Mucosa of rectum (tissue), 2 donors: ENCODE measurements around the gene LAMTOR1.
A peak's percentile ranks its signal among the peaks of the same experiment; 100 is the strongest.

Source experiments
- H3K27ac ChIP-seq, 2 donors: one replicate each; pipeline ENCODE4 v1.7.0; 2013; ENCODE audit warnings: inconsistent platforms in 2 of 2, low read depth in 2 of 2, low read length in 2 of 2
- H3K27me3 ChIP-seq, 2 donors: one replicate each; pipeline ENCODE4 v1.7.0; 2013; ENCODE audit warnings: low read length in 2 of 2; ENCODE audit not compliant: control insufficient read depth in 2 of 2, insufficient read depth in 2 of 2
- H3K36me3 ChIP-seq, 2 donors: one replicate each; pipeline ENCODE4 v1.7.0; 2013; ENCODE audit warnings: low read length in 2 of 2; ENCODE audit not compliant: control insufficient read depth in 2 of 2, insufficient read depth in 2 of 2
- H3K4me1 ChIP-seq, 2 donors: one replicate each; pipeline ENCODE4 v1.7.0; 2013; ENCODE audit warnings: low read length in 2 of 2, mild to moderate bottlenecking in 1 of 2; ENCODE audit not compliant: control insufficient read depth in 2 of 2, insufficient read depth in 2 of 2
- H3K4me3 ChIP-seq, 2 donors: one replicate each; pipeline ENCODE4 v1.7.0; 2013; ENCODE audit warnings: low read length in 2 of 2
- H3K9ac ChIP-seq, 2 donors: one replicate each; pipeline ENCODE4 v1.7.0; 2013; ENCODE audit warnings: low read length in 2 of 2, low read depth in 1 of 2, mild to moderate bottlenecking in 1 of 2
- H3K9me3 ChIP-seq, 2 donors: one replicate each; pipeline ENCODE4 v1.7.0; 2013; ENCODE audit warnings: low read length in 2 of 2; ENCODE audit not compliant: control insufficient read depth in 2 of 2
- donor health status: healthy.
- donor health status: Normal muscosa, but diverticular disease.

Gene LAMTOR1

GRCh38 chr11:72083414-72083813 is 19.7 kb downstream of the LAMTOR1 start:
- Histone ChIP-seq H3K9ac (no peak overlapping the region), H3K27ac (no peak overlapping the region), H3K9me3 (no peaks in the 10 kb centered on the region), H3K4me3 (no peak overlapping the region), H3K27me3 (no peaks in the 10 kb centered on the region), H3K36me3 (peaks cover 4 to 7% of the 10 kb centered on the region in 2 donors), H3K4me1 (peaks cover 12 to 18% of the 10 kb centered on the region in 2 donors)

GRCh38 chr11:72081821-72082453 is 21.2 kb downstream of the LAMTOR1 start:
- H3K9me3 ChIP-seq = no peaks in the 10 kb centered on the region
- H3K36me3 ChIP-seq = no peaks in the 10 kb centered on the region
- no peak overlapping the region for H3K4me3 ChIP-seq
- no peaks in the 10 kb centered on the region for H3K27me3 ChIP-seq
- H3K4me1 ChIP-seq = peaks cover 12 to 18% of the 10 kb centered on the region in 2 donors
- peak overlapping the region in 1 of 2 donors; percentile 6 for H3K9ac ChIP-seq
- peak overlapping the region; percentile 94 to 95 for H3K27ac ChIP-seq

GRCh38 chr11:72081184-72081644 is 21.9 kb downstream of the LAMTOR1 start:
- peak overlapping the region; percentile 84 to 91 for H3K4me3 ChIP-seq
- peak overlapping the region; percentile 81 to 85 for H3K9ac ChIP-seq
- H3K9me3 ChIP-seq = no peaks in the 10 kb centered on the region
- peaks cover 12 to 18% of the 10 kb centered on the region in 2 donors for H3K4me1 ChIP-seq
- peak overlapping the region; percentile 94 to 95 for H3K27ac ChIP-seq
- no peaks in the 10 kb centered on the region for H3K27me3 ChIP-seq
- H3K36me3 ChIP-seq = no peaks in the 10 kb centered on the region

- H3K36me3 ChIP-seq = no peaks in the 10 kb centered on the region
- peaks cover 12 to 16% of the 10 kb centered on the region in 2 donors for H3K4me1 ChIP-seq
- H3K9me3 ChIP-seq = no peaks in the 10 kb centered on the region
- peak within 1 kb of the TSS; percentile 84 to 91 for H3K4me3 ChIP-seq
- peak within 1 kb of the TSS; percentile 81 to 85 for H3K9ac ChIP-seq
- H3K27ac ChIP-seq = peak within 1 kb of the TSS; percentile 94 to 95
- H3K27me3 ChIP-seq = no peaks in the 10 kb centered on the region
Observed at GRCh38 chr11:72080326-72081183, 22.5 kb downstream of the LAMTOR1 start, which contains the start of the genes LRRC51 and NUMA1. TSS of gene LRRC51 (plus strand) at chr11:72080850. CDS start at chr11:72089084, 8,234 bp downstream. TSS of gene NUMA1 (minus strand) at chr11:72080542. CDS start at chr11:72035943, 44,599 bp downstream.

- H3K9ac ChIP-seq = peak overlapping the region; percentile 68 to 85
- peak overlapping the region; percentile 84 to 91 for H3K4me3 ChIP-seq
- H3K36me3 ChIP-seq = no peaks in the 10 kb centered on the region
- peaks cover 12% of the 10 kb centered on the region in 2 donors for H3K4me1 ChIP-seq
- H3K9me3 ChIP-seq = no peaks in the 10 kb centered on the region
- no peaks in the 10 kb centered on the region for H3K27me3 ChIP-seq
- H3K27ac ChIP-seq = peak overlapping the region; percentile 94 to 95
Observed at GRCh38 chr11:72079819-72080325, 23.2 kb downstream of the LAMTOR1 start.

- H3K4me3 ChIP-seq = peak overlapping the region in 1 of 2 donors; percentile 56
- peak overlapping the region; percentile 64 to 94 for H3K27ac ChIP-seq
- peak overlapping the region in 1 of 2 donors; percentile 85 for H3K9ac ChIP-seq
- no peaks in the 10 kb centered on the region for H3K27me3 ChIP-seq
- H3K36me3 ChIP-seq = no peaks in the 10 kb centered on the region
- peaks cover 12% of the 10 kb centered on the region in 2 donors for H3K4me1 ChIP-seq
- no peaks in the 10 kb centered on the region for H3K9me3 ChIP-seq
Observed at GRCh38 chr11:72078477-72078876, 24.6 kb downstream of the LAMTOR1 start.

GRCh38 chr11:72075756-72076155 is 27.3 kb downstream of the LAMTOR1 start:
- H3K27me3 ChIP-seq = no peaks in the 10 kb centered on the region
- H3K36me3 ChIP-seq = no peaks in the 10 kb centered on the region
- no peak overlapping the region for H3K4me3 ChIP-seq
- peaks cover 6% of the 10 kb centered on the region in 2 donors for H3K4me1 ChIP-seq
- H3K27ac ChIP-seq = no peak overlapping the region
- H3K9ac ChIP-seq = no peak overlapping the region
- no peaks in the 10 kb centered on the region for H3K9me3 ChIP-seq

- no peaks in the 10 kb centered on the region for H3K27me3 ChIP-seq
- peaks cover 10% of the 10 kb centered on the region in 2 donors for H3K4me1 ChIP-seq
- H3K4me3 ChIP-seq = no peak overlapping the region
- H3K36me3 ChIP-seq = no peaks in the 10 kb centered on the region
- no peaks in the 10 kb centered on the region for H3K9me3 ChIP-seq
- H3K27ac ChIP-seq = no peak overlapping the region
- H3K9ac ChIP-seq = no peak overlapping the region
Observed at GRCh38 chr11:72075109-72075508, 28.0 kb downstream of the LAMTOR1 start.

GRCh38 chr11:72072348-72072747 is 30.7 kb downstream of the LAMTOR1 start:
- no peak overlapping the region for H3K4me3 ChIP-seq
- H3K36me3 ChIP-seq = peaks cover 0 to 3% of the 10 kb centered on the region in 2 donors
- H3K9ac ChIP-seq = no peak overlapping the region
- peaks cover 25% of the 10 kb centered on the region in 2 donors for H3K4me1 ChIP-seq
- no peaks in the 10 kb centered on the region for H3K9me3 ChIP-seq
- H3K27me3 ChIP-seq = no peaks in the 10 kb centered on the region
- peak overlapping the region in 1 of 2 donors; percentile 27 for H3K27ac ChIP-seq
